HG03378 (cell line): ENCODE measurements around the gene CEP78.
A peak's percentile ranks its signal among the peaks of the same experiment; 100 is the strongest.
"Not testable (repeated sequence)": the region's sequence is repeated elsewhere in the genome, so short reads cannot be mapped to it uniquely, and the experiment has no call there.

Experiments used
- ATAC-seq: cut with Tn5 transposase; IDR thresholded peaks from one replicate; pipeline ENCODE4 v1.9.1; 2021; ENCODE audit warnings: mild to moderate bottlenecking, moderate library complexity; ENCODE audit not compliant: unreplicated experiment

CEP78 gene

DNA sequence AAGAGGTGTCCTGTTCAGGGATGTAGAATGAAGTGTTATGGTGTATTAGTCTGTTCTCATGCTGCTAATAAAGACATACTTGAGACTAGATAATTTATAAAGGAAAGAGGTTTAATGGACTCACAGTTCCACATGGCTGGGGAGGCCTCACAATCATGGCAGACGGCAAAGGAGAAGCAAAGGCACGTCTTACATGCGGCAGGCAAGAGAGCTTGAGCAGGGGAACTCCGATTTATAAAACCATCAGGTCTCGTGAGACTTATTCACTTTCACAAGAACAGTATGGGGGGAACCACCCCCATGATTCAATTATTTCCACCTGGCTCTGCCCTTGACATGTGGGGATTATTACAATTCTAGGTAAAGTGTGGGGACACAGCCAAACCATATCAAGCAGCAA, 3.4 kb upstream of the CEP78 start:
- not testable (repeated sequence) for ATAC-seq

DNA sequence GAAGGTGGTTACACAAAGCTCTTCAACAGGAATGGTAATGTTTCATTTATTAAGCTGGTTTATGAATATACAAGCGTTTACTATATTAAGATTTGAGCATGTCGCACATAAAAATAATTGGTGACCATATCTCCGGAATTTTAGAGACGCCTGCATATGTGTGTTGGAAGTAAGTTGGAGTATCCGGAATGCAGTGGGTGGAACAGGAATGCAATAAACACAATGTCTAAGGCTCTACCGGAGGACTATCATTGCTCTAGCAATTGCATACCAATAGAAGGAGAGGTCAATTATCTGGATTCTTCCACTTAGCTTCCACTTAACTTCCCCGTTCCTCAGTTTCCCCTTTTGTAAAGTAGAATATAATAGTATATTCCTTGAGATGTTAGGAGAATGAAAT, 1.1 kb upstream of the CEP78 start:
- no peak for ATAC-seq

DNA sequence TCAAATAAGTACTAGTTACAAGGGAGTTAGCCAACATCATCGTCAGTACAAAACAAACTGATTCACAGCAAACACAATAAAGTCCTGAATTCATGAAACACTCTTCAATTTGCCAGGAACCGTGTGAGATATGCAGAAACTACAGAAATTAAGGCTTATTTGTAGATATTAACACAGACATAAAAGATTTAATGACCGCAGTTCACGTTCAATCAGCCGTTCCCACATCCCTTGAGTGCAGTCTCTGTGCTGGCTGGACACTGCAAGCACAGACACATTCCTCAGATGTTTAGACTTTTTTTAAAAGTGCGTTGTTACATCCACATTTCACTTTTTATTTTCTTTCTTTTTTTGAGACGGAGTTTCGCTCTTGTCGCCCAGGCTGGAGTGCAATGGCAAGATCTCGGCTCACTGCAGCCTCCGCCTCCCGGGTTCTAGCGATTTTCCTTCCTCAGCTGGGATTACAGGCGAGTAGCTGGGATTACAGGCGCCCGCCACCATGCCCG, 566 bp upstream of the CEP78 start:
- ATAC-seq, result no peak

DNA sequence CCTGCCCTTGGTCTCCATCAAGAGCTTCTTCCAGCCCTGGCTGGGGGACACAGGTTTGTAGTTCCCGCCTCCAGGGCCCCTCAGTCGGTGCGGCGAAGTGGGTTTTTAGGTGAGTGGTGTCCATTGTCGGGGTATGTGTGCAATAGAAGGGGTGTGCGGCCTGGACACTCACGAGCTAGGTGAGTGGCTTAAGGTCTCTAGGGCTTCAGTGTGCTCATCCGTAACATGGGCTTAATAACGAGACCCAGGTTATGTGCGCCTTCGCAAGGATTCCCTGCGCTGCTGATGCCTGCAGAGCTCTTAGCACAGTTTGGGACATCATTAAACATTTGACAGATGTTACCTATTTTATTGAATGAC, 656 bp downstream of the CEP78 start:
- no peak for ATAC-seq

DNA sequence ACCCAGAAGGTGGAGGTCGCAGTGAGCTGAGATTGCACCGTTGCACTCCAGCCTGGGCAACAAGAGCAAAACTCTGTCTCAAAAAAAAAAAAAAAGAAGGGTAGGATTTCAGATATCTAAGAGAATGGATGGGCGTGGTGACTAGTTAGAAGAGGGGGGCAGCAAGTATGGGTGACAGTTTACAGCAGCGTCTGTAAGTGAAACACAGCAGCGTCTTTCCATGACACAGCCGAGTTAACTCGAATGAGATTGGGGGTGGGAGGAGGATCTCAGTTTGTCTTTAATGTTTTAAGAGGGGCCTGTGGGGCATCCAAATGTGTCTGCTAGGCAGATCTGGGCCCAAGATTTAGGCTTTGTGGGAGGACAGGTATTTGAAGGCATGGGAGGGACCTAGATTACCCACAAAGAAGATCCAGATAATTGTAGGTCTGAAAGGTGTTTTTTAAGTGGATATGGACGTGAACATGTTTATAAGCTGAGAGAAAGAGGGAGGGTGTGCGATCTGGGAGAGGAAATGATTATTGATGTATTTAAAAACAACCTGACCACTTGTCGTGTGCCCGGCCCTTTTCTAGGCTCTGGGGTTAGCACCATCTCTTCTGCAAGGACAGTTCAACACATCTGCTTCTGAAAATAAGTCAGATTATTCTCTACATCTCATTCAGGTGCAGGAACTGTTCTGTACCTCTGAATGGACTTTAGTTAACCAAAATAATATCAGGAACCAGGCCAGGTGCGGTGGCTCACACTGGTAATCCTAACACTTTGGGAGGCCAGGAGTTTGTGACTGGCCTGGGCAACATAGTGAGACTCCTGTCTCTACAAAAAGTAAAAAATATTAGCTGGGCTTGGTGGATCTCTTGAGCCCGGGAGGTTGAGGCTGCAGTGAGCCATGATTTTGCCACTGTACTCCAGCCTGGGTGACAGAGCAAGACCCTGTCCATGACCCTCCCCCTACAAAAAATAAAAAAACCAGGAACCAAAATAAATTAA, 2.5 kb downstream of the CEP78 start:
- no peak for ATAC-seq

DNA sequence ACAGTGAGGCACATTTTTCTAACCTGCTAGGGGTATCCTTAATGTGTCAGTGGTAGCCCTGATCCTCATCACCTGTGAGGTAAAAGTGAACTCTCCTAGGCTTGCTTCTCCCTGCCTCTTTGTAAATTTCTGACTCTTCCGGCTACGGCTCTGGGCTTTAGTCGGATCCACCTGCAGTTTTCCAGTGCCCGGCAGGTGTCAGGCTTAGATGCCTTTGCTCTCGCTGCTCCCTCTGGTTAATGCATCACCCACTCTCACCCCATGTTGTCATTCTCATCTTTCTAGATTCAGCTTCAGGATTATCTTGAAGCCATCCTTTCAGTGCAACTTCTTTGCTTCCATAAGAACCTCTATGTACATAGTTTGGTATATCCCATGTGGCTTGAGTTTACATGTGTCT, 3.6 kb downstream of the CEP78 start:
- ATAC-seq, result no peak

DNA sequence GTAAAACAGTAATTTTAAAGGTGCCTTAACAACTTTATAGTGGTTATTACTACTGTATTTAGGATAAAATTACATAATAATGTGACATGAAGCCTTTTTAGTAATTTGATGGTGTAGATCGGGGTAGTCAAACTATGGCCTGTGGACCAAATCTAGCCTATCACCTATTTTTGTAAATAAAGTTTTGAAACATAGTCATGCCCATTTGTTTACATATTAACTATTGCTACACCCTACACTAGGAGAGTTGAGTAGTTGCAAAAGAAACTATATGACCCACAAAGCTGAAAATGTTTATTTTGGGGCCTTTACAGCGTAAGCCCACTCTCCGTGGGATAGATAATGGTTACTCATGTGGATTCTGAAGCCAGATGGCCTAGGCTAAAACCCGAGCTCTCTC, 6.2 kb downstream of the CEP78 start:
- ATAC-seq, result no peak

DNA sequence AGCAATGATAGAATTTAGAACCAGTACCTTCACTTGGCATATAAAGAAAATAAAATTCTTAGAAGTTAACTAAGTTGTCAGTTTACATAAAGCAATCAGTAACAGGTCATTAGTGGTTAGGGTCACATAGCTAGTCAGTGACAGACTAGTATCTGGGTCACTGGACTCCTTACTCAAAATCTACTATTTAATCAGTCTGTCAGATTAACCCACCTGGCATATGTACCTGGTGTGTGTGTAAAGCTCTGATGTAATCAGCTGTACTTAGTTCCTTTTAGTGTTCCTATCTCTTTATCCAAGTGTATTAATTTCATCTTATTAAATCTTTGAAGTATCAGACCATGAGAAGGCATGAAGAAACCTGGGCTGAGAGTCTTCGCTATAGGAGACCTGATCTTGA, 7.3 kb downstream of the CEP78 start:
- ATAC-seq, result no peak

DNA sequence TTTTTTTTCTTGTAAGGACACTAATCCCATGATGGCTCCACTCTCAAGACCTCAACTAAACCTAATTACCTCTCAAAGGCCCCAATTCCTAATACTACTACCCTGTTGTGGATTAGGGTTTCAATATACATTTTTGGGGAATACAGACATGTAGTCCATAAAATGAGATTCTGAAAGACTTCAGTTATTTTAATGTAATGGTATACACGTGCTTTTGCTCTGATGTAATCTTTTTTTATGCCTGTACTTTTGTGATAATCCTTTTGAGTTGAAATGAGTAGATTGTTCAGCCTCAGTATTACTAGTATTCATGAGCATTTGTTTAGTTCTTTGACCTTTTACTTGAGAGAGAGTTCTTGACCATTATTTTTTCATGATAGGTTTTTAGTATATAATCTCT, 9.5 kb downstream of the CEP78 start:
- no peak for ATAC-seq

DNA sequence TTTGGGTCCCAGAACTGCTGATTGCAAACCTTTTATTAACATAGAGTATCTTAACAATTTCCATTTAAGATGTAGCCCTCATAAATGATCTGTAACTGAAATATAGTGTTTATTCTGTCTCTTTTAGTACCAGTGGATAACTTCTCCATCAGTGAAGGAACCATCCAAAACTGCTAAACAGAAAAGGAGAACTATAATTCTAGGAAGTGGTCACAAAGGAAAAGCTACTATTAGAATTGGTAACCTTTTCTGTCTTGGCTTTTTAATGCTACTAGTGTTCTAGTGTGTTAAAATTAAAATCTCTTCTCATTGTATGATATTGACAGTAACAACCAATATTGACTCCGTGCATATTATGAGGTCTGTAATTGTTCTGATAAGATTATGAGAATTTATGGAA, 12.8 kb downstream of the CEP78 start:
- ATAC-seq, result no peak

DNA sequence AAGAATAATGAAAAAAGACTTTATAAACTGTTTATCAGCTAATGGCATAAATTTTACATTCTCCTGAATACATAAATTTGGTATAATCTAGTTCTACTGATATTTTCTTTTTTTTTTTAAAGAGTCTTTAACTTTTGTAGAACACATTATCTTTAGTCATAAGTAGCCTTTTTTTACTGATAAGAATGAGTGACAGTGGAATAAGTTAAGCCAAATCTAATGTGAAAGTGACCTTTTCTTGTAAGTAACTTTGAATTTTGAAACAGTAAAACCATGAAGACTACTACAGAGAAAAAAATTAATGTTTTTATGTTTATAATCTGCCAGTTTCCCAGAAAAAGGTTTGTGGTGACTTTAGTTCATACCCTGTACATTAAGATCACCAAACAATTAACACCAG, 13.7 kb downstream of the CEP78 start:
- ATAC-seq, result no peak

DNA sequence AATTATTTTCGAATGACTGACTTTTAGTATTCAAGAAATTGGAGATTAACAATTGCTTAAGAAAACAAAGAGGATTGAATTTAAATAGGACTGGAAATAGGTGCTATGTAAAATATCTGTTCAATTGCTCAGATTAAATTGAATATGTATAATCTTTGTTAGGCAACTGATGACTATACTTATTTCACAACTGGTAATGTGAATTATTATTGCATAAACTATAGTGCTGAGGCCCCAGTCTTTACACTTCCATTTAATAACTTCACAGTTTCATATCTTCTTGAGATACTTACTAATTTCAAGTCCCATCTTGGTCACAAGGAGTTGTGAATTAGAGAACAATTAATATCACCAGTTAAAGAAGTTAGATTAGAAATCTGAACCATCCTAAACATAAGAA, 16.7 kb downstream of the CEP78 start:
- ATAC-seq, result no peak

DNA sequence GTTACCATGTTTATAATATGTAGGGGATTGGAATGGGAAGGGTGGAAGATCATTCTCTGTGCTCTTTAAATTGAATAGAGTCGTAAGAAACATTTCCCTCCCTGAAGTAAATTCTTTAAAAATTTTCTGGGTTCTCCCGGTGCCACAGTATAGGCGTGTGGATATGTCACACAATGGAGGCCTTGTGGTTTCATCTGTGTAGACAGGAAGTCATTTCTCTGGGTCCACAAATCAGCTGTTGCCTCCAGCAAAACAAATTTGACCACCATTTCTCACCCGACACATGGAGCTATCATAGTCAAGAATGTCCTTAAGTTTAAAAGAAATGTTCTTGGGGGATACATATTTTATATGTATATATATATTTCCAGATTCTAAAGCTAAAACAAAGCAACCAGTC, 17.4 kb downstream of the CEP78 start:
- no peak for ATAC-seq

DNA sequence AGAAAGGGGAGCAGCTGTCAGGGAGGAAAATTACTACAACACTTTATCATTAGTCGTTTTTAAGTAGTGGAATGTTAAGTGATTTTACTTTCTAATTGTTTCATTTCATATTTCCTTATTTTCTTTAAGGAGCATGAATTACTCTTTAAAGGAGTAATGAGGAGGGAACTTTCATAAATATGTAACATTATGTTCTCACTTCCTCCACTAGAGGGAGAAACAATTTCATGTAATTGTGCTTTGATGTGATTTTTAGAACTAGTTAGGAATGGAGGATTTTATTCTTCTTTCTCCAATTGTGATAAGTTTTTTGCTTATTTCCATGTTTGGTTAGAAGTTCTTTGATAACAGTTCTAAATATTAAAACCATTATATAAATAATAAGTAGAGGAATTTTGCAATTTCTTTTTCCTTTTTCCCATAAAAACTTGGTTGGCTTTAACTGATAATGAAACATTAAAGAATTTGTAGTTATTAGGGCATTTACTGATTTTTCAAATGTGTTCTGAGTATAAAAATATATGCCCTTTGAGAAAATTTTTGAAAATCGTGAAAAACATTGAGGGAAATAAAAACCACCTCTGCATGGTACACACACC, 25.6 kb downstream of the CEP78 start:
- ATAC-seq, result peak; percentile 84

DNA sequence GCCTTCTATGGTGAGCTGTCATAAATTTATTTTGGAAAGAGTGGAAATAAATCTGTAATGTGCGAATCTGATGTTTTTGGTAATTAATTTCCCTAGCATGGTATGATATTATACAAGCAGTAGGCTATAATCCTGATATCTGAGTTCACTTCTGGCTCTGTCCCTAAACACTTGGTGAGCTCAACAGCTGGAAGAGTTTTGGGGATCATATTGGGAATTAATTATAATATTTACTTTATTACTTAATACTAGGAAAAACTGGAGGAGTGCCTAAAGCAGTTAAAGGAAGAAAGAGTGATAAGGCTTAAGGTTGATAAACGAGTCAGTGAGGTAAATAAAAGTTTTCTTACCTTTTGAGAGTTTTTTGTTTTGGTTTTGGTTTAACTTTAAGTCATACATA, 26.8 kb downstream of the CEP78 start:
- no peak for ATAC-seq

DNA sequence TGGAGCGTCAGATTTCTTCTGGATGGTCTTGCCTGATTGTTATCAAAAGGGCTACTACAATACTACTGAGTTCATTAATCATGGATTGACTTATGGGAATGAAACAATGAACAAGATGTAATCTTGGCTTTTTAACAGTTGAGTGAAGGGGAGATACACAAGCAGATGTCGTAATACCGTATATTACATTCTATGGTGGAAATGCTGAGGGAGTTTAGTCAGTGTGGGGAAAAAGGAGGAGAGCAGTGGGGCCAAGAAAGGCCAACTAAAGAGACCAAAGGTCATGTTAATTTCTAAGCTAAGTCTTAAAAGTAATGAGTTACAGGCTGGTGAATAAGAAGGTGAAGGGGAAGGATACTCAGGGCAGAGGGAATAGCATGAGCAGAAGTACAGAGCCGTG, 32.0 kb downstream of the CEP78 start:
- no peak for ATAC-seq

DNA sequence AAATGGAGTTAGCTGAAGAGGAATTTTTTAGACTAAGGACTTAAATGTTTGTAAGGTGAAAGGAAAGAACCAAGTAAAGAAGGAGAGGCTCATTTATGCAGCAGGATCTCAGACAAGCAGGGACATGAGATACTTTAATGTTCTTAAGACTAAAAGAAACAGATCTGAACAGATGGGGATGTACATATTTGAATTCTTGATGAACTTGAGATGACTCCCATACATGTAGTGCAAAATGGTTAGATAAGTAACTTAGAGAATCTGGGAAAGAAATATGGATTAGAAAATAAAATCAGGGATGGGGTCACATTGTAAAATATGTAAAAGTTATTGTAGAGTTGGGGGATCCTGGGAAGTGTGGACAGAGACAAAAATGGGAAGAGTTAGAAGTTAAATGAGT, 33.9 kb downstream of the CEP78 start:
- no peak for ATAC-seq

DNA sequence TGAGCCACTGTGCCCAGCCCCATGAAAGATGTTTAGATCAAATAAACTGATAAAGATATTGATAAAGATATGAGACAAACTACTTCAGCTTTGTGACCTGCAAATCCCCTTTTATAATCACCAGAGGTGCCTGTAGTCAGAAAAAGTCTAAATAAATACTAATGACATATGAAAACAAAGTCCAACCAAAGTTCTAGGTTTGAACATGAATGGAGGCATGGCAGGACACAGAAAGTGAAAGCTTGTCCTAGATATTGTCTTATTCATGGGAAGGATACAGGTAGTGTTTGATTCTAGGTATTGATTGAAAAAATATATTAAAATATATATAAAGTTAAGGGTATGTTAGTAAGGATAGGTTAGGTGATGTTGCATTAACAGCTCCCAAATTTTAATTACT, 36.4 kb downstream of the CEP78 start:
- no peak for ATAC-seq

DNA sequence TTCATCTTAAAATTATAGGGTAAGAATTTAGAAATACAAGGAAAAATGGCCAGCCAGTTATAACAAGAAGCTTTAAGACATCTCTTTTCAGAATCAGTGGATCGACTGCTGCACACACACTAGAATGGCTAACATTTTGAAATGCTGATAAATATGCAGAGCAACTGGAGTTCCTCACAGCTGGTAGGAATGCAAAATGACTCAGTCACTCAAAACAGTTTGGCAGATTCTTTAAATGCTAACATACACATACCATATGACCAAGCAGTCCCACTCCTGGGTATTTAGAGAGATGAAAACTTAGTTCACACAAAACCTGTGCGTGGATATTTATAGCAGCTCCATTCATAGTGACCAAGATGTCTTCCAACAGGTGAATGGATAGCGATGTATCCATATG, 37.9 kb downstream of the CEP78 start:
- no peak for ATAC-seq

DNA sequence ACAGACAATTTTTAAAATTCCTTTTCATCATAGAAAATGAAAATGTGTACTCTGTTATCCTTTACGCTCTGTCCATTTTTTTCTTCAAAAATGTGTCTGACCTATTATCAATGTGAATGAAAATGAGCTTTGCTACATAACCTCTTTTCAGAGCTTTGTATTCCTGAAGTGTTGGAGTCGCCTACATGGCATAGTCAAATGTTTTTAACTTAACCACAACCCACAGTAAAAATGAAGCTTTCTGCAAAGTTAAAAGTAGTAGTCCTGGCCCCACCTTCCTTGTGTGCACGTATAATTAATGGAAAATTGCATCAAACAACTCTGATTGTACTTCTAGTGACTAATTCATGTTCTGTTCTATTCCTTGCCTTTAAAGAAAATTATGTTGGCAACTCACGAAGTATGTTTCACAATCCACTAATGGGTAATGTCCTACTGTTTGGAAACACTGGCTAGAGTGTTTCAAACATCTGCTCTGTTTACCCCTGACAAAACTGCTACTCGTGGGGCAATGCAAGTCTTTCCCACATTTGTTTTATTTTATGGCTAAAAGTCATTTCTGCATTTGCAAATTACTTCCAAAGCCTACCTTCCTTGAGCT, 42.4 kb downstream of the CEP78 start:
- no peak for ATAC-seq

DNA sequence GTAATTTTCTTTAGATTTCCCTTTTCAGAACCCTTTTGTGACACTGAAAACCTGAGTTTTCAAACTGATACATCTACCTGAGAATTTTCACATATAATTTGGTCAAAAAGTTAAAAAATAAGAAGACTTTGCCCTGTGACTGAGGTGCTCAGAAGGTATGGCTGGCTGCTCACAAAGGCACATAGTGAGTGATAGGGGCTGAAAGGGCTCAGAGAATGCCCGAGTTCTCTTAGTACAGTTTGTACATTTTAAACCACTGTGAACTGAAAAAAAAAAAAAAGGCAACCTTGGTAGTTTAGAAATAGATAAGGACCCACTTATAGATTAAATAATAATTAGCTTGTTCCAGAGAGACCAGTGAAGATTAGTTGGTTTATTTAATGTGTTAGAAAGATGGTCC, 42.9 kb downstream of the CEP78 start:
- ATAC-seq, result no peak
